ENCODE data around the gene MCFD2. TPM values are rescaled to one million over a fixed set of nuclear protein-coding genes. Genes with fewer than 3 reads are reported as not detected.

Gene MCFD2
- total RNA-seq, 1 donor from 2014 or later: 42.4 TPM

DNA sequence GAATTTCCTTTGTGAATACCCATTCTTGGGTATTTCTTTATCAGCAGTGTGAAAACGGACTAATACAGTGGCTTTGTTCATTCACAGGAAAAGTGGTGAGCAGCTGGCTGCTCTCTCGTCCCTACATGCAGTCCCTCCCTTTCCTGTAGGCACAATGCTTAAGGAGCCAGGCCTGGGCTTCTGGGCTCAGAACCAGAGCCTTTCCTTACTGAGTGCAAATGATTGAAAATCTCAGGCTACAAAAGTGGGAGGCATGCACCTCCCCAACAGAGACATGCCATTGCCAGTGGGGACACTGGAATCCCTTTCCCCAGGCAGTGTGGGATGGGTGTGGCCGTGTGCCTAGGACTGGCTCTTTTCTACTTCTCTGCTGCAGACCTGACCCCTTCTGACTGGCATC is 61.3 kb downstream of the MCFD2 start:
- FAIRE-seq: no peak

DNA sequence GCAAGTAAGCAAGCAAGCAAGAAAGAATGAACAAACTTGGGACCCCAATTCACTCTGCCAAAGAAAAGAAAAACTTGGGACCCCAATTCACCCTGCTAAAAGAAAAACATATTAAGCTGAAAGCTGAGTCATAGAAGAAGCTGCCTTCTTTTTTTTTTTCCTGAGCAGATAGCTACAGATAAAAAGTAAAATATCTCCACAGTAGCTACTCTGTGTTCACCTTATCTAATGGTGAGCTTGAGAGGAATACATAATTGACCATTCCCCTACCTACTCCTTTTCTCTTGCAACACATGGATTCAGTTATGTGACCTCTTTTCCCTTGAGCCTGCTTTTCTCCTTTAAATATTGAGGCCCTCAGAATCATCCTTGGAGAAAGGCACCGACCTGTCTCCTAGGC is 63.0 kb downstream of the MCFD2 start:
- FAIRE-seq (no peak), DNase-seq (ENCODE audit: low spot score in 2 of 2) (no peak)

More for the DNA sequence above, 61.3 kb downstream of the MCFD2 start:
- DNase-seq (ENCODE audit: low spot score in 2 of 2): no peak

DNA sequence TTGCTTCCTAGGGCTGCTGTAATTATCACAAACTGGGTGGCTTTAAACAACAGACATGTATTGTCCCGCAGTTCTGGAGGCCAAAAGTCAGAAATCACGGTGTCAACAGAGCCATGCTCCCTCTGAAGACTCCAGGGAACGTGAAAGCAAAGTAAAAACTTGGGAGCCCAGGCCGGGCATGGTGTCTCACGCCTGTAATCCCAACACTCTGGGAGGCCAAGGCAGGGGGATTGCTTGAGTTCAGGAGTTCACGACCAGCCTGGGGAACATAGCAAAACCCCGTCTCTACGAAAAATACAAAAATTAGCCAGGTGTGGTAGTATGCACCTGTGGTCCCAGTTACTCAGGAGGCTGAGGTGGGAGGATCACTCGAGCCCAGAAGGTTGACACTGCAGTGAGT is 63.5 kb downstream of the MCFD2 start:
- DNase-seq (ENCODE audit: low spot score in 2 of 2): no peak
- no peak for FAIRE-seq

Small RNA genes lying within 50 kb of the gene (small RNA-seq; reads per million reads assigned to genes)
- not detected for gene AC093732.2

Other genes with a start within 250 kb of the MCFD2 start
- gene SOCS5, start 216.5 kb downstream of the MCFD2 start, total RNA-seq: 37.9 TPM
- gene TTC7A, start 25.4 kb upstream of the MCFD2 start, total RNA-seq: 4.5 TPM
- gene STPG4, start 239.5 kb upstream of the MCFD2 start, total RNA-seq: 0.41 TPM

Measured in frontal cortex (tissue), 4 donors.